Endometrial microvascular endothelial cells (primary cell): ENCODE data around the gene SCAMP5. TPM values are rescaled to one million over a fixed set of nuclear protein-coding genes. Genes with fewer than 3 reads are reported as not detected.

Experiments
- in situ Hi-C: cut with HindIII; loops from 2 replicates; pipeline ENCODE4 v1.10.0; 2017; ENCODE audit warnings: low sequenced_read_pairs, low pct_unique_long_range_greater_than_20kb; ENCODE audit errors: inconsistent ontology term
- total RNA-seq: library from RNA; depleted of rRNA; stranded (reverse); fragments of >200 nt; gene quantifications from one replicate; pipeline ENCODE4 v1.2.3, GENCODE V29; 2015; ENCODE audit errors: inconsistent ontology term

Gene SCAMP5
- total RNA-seq, 1 donor from 2014 or later: 27.4 TPM

GRCh38 chr15:75037685-75038084 is 42.3 kb downstream of the SCAMP5 start:
- in situ Hi-C loops: no loop called here

GRCh38 chr15:75038231-75038630 is 42.9 kb downstream of the SCAMP5 start:
- in situ Hi-C loops: no loop called here

- in situ Hi-C loops: no loop called here
Measured at GRCh38 chr15:75042730-75043508, 47.6 kb downstream of the SCAMP5 start.

- in situ Hi-C loops: no loop called here
Measured at GRCh38 chr15:75043509-75044257, 48.3 kb downstream of the SCAMP5 start.

GRCh38 chr15:75044258-75044878 is 49.0 kb downstream of the SCAMP5 start:
- in situ Hi-C loops: no loop called here

- in situ Hi-C loops: no loop called here
Measured at GRCh38 chr15:75045332-75046015, 50.1 kb downstream of the SCAMP5 start.

- in situ Hi-C loops: no loop called here
Measured at GRCh38 chr15:75048394-75048793, 53.0 kb downstream of the SCAMP5 start.

GRCh38 chr15:75049392-75049791 is 54.0 kb downstream of the SCAMP5 start:
- in situ Hi-C loops: no loop called here

GRCh38 chr15:75050283-75050682 is 54.9 kb downstream of the SCAMP5 start:
- in situ Hi-C loops: no loop called here

- in situ Hi-C loops: no loop called here
Measured at GRCh38 chr15:75051191-75051608, 55.8 kb downstream of the SCAMP5 start.

- in situ Hi-C loops: no loop called here
Measured at GRCh38 chr15:75051711-75052110, 56.3 kb downstream of the SCAMP5 start.

GRCh38 chr15:75052972-75053747 is 57.8 kb downstream of the SCAMP5 start:
- in situ Hi-C loops: no loop called here

- in situ Hi-C loops: no loop called here
Measured at GRCh38 chr15:75053748-75054125, 58.4 kb downstream of the SCAMP5 start.

- in situ Hi-C loops: no loop called here
Measured at GRCh38 chr15:75054172-75054897, 59.0 kb downstream of the SCAMP5 start.

GRCh38 chr15:75056036-75056435 is 60.7 kb downstream of the SCAMP5 start:
- in situ Hi-C loops: no loop called here

GRCh38 chr15:75058127-75058905 is 63.0 kb downstream of the SCAMP5 start:
- in situ Hi-C loops: no loop called here

- in situ Hi-C loops: no loop called here
Measured at GRCh38 chr15:75059607-75060006, 64.2 kb downstream of the SCAMP5 start.
